ENCODE measurements around the gene TBC1D19. TPM values are rescaled to one million over a fixed set of nuclear protein-coding genes. Genes with fewer than 3 reads are reported as not detected.

Gene TBC1D19
- total and polyA plus RNA-seq, 4 donors: 14.2 to 81.6 (median 24.3) TPM

DNA sequence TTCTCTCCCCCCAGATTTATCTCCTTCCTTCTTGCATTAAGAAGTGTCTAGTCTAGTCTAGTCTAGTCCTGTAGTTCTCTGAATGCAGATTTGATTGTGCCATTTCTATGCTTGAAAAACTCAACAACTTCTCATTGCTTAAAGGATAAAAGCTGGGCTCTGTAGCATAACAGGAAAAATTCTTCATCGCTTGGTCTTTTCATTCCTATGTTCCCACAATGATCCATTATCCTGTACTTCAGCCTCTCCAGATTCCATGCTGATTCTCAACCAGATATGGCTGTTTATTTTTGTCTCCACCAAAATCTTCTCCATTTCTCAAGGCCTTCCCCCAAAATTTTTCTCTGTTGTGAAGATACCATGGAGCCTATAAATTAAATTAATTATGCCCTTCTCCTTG is 173.9 kb downstream of the TBC1D19 start:
- DNase-seq (ENCODE audit: low read depth in 4 of 6, low spot score in 6 of 6): no peak
- WGBS (ENCODE audit: insufficient coverage): 88% methylated on average over 1 of the region's 1 CpG
- H3K36me3 ChIP-seq (ENCODE audit: control insufficient read depth, insufficient read depth, low read length): no peaks in the 10 kb centered on the region
- no peaks in the 10 kb centered on the region for H3K4me1 ChIP-seq (ENCODE audit: control insufficient read depth, insufficient read depth, low read length)
- no peak overlapping the region for H3K27ac ChIP-seq (ENCODE audit: low read depth, low read length)
- H3K4me3 ChIP-seq (ENCODE audit: low read depth, low read length): no peak overlapping the region
- no peaks in the 10 kb centered on the region for H3K9me3 ChIP-seq (ENCODE audit: control insufficient read depth, insufficient read depth, low read length)
- no peaks in the 10 kb centered on the region for H3K27me3 ChIP-seq (ENCODE audit: control insufficient read depth, insufficient read depth, low read length)

DNA sequence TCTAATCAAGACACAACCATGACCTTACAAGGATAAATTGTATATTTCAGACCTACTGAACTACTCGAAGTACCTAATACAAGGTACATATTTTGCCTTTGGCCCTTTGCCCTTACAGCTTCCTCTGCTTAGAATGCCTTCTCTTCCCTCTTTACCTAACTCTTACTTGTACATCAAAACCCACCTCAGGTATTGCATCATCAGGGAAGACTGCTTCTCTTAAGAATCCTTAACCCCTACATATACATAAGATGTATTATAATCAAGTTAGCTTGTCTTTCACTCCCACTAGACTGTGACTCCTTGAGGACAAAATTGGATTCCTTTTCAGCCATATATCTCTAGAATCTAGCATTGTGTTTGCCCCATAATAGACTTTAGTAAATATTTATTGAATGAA is 175.0 kb downstream of the TBC1D19 start:
- DNase-seq (ENCODE audit: low read depth in 4 of 6, low spot score in 6 of 6): no peak
- Histone ChIP-seq H3K4me1 (ENCODE audit: control insufficient read depth, insufficient read depth, low read length) (no peaks in the 10 kb centered on the region), H3K9me3 (ENCODE audit: control insufficient read depth, insufficient read depth, low read length) (no peaks in the 10 kb centered on the region), H3K27me3 (ENCODE audit: control insufficient read depth, insufficient read depth, low read length) (no peaks in the 10 kb centered on the region), H3K36me3 (ENCODE audit: control insufficient read depth, insufficient read depth, low read length) (no peaks in the 10 kb centered on the region), H3K27ac (ENCODE audit: low read depth, low read length) (no peak overlapping the region), H3K4me3 (ENCODE audit: low read depth, low read length) (no peak overlapping the region)
- WGBS (ENCODE audit: insufficient coverage): 100% methylated on average over 1 of the region's 1 CpG

- DNase-seq (ENCODE audit: low read depth in 4 of 6, low spot score in 6 of 6): no peak
- H3K27me3 ChIP-seq (ENCODE audit: control insufficient read depth, insufficient read depth, low read length): no peaks in the 10 kb centered on the region
- H3K9me3 ChIP-seq (ENCODE audit: control insufficient read depth, insufficient read depth, low read length): no peaks in the 10 kb centered on the region
- no peak overlapping the region for H3K27ac ChIP-seq (ENCODE audit: low read depth, low read length)
- no peak overlapping the region for H3K4me3 ChIP-seq (ENCODE audit: low read depth, low read length)
- WGBS (ENCODE audit: insufficient coverage): 100% methylated on average over 1 of the region's 2 CpGs
- H3K4me1 ChIP-seq (ENCODE audit: control insufficient read depth, insufficient read depth, low read length): no peaks in the 10 kb centered on the region
- H3K36me3 ChIP-seq (ENCODE audit: control insufficient read depth, insufficient read depth, low read length): no peaks in the 10 kb centered on the region
Observed at GRCh38 chr4:26762650-26763049, 178.8 kb downstream of the TBC1D19 start.

DNA sequence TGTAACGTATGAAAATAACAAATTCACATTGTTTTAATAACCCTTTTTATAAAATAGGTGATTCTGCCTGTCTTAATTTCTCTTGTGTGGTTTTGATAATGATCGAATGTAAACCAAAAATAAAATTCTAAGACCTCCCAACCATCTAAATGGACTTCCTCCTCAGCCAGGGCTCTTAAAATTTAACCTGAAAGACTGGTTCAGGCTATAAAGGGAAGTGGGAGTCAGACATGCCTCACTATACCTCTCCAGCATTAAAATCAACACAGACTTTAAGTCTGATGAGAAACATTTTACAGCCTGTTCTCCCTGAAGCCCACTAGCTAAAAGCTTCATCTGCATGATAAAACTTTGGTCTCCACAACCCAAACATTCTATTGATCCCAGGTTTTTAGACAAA is 179.2 kb downstream of the TBC1D19 start:
- DNase-seq (ENCODE audit: low read depth in 4 of 6, low spot score in 6 of 6): no peak
- no peak overlapping the region for H3K4me3 ChIP-seq (ENCODE audit: low read depth, low read length)
- no peaks in the 10 kb centered on the region for H3K4me1 ChIP-seq (ENCODE audit: control insufficient read depth, insufficient read depth, low read length)
- H3K27ac ChIP-seq (ENCODE audit: low read depth, low read length): no peak overlapping the region
- no CpG with 5 or more reads among the region's 2 CpGs for WGBS (ENCODE audit: insufficient coverage)
- H3K36me3 ChIP-seq (ENCODE audit: control insufficient read depth, insufficient read depth, low read length): no peaks in the 10 kb centered on the region
- no peaks in the 10 kb centered on the region for H3K9me3 ChIP-seq (ENCODE audit: control insufficient read depth, insufficient read depth, low read length)
- no peaks in the 10 kb centered on the region for H3K27me3 ChIP-seq (ENCODE audit: control insufficient read depth, insufficient read depth, low read length)

DNA sequence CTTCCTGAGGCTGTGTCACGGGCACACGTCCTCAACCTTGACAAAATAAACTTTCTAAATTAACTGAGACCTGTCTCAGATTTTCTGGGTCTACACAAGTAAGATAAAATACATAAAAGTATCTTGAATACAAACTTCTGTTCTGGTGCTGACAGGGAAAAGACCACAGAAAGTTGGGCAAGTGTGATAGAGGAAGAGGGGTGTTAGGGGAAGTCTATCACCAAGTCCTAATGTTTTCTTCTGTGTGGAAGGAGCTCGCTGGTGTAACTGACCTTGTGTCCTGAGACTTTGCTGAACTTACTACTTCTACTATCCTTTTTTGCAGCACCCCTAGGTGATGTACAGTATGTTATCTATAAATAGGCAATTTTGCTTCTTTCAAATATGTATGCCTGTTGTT is 179.8 kb downstream of the TBC1D19 start:
- H3K4me3 ChIP-seq (ENCODE audit: low read depth, low read length): no peak overlapping the region
- DNase-seq (ENCODE audit: low read depth in 4 of 6, low spot score in 6 of 6): no peak
- no peaks in the 10 kb centered on the region for H3K9me3 ChIP-seq (ENCODE audit: control insufficient read depth, insufficient read depth, low read length)
- no peaks in the 10 kb centered on the region for H3K36me3 ChIP-seq (ENCODE audit: control insufficient read depth, insufficient read depth, low read length)
- no peaks in the 10 kb centered on the region for H3K4me1 ChIP-seq (ENCODE audit: control insufficient read depth, insufficient read depth, low read length)
- no peaks in the 10 kb centered on the region for H3K27me3 ChIP-seq (ENCODE audit: control insufficient read depth, insufficient read depth, low read length)
- no peak overlapping the region for H3K27ac ChIP-seq (ENCODE audit: low read depth, low read length)
- WGBS (ENCODE audit: insufficient coverage): no CpG with 5 or more reads among the region's 3 CpGs

- no peak for DNase-seq (ENCODE audit: low read depth in 4 of 6, low spot score in 6 of 6)
- H3K4me1 ChIP-seq (ENCODE audit: control insufficient read depth, insufficient read depth, low read length): no peaks in the 10 kb centered on the region
- H3K4me3 ChIP-seq (ENCODE audit: low read depth, low read length): no peak overlapping the region
- H3K9me3 ChIP-seq (ENCODE audit: control insufficient read depth, insufficient read depth, low read length): no peaks in the 10 kb centered on the region
- H3K27ac ChIP-seq (ENCODE audit: low read depth, low read length): no peak overlapping the region
- H3K27me3 ChIP-seq (ENCODE audit: control insufficient read depth, insufficient read depth, low read length): no peaks in the 10 kb centered on the region
- no CpG with 5 or more reads among the region's 1 CpG for WGBS (ENCODE audit: insufficient coverage)
- H3K36me3 ChIP-seq (ENCODE audit: control insufficient read depth, insufficient read depth, low read length): no peaks in the 10 kb centered on the region
Observed at GRCh38 chr4:26764231-26764630, 180.3 kb downstream of the TBC1D19 start.

DNA sequence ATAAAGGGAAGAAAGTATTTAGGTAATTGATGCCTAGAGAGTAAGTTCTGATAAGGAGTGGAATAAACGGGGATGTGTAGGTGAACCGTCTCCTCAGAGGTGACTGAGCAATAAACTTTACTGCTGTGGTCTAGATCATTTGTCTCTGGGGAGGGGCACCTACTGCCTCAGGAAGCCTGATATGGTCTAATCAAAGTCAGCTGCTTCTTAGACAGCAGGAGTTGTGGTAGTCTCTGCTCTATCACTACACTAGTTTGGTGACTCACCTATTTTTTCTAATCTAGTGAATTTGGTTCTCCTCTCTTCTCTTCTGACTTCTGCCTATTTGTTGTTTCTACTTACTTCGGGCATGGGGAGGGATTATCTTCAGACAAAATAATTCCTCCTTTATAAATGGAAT is 181.6 kb downstream of the TBC1D19 start:
- no peak overlapping the region for H3K4me3 ChIP-seq (ENCODE audit: low read depth, low read length)
- H3K4me1 ChIP-seq (ENCODE audit: control insufficient read depth, insufficient read depth, low read length): no peaks in the 10 kb centered on the region
- 82% methylated on average over 2 of the region's 3 CpGs for WGBS (ENCODE audit: insufficient coverage)
- H3K36me3 ChIP-seq (ENCODE audit: control insufficient read depth, insufficient read depth, low read length): peaks cover 3% of the 10 kb centered on the region
- no peak overlapping the region for H3K27ac ChIP-seq (ENCODE audit: low read depth, low read length)
- no peaks in the 10 kb centered on the region for H3K27me3 ChIP-seq (ENCODE audit: control insufficient read depth, insufficient read depth, low read length)
- H3K9me3 ChIP-seq (ENCODE audit: control insufficient read depth, insufficient read depth, low read length): no peaks in the 10 kb centered on the region
- DNase-seq (ENCODE audit: low read depth in 4 of 6, low spot score in 6 of 6): no peak

DNA sequence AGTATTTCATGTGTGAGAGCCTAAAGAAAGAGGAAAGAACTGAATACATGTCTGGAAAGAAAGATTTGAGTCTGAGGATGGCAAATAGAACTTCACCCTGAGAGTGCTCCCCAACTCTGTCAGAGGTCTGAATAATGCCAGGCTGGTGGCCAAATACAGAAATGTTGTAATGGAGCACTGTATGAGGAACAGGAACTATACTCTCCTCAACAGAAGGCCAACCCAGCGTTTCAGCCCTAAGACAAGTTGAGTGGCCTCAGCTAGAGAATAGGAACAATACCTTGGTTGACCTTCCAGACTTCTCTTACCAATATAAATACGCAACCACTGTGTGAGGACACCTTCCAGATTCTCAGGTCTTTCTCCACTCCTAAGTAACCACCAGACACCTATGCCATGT is 182.3 kb downstream of the TBC1D19 start:
- no peaks in the 10 kb centered on the region for H3K4me1 ChIP-seq (ENCODE audit: control insufficient read depth, insufficient read depth, low read length)
- no peak overlapping the region for H3K4me3 ChIP-seq (ENCODE audit: low read depth, low read length)
- no peaks in the 10 kb centered on the region for H3K27me3 ChIP-seq (ENCODE audit: control insufficient read depth, insufficient read depth, low read length)
- H3K27ac ChIP-seq (ENCODE audit: low read depth, low read length): no peak overlapping the region
- 83% methylated on average over 1 of the region's 2 CpGs for WGBS (ENCODE audit: insufficient coverage)
- no peaks in the 10 kb centered on the region for H3K9me3 ChIP-seq (ENCODE audit: control insufficient read depth, insufficient read depth, low read length)
- no peak for DNase-seq (ENCODE audit: low read depth in 4 of 6, low spot score in 6 of 6)
- peaks cover 3% of the 10 kb centered on the region for H3K36me3 ChIP-seq (ENCODE audit: control insufficient read depth, insufficient read depth, low read length)

GRCh38 chr4:26772096-26772873 is 188.4 kb downstream of the TBC1D19 start:
- H3K9me3 ChIP-seq (ENCODE audit: control insufficient read depth, insufficient read depth, low read length): peaks cover 4% of the 10 kb centered on the region
- no peaks in the 10 kb centered on the region for H3K27me3 ChIP-seq (ENCODE audit: control insufficient read depth, insufficient read depth, low read length)
- no peak for DNase-seq (ENCODE audit: low read depth in 4 of 6, low spot score in 6 of 6)
- H3K4me1 ChIP-seq (ENCODE audit: control insufficient read depth, insufficient read depth, low read length): no peaks in the 10 kb centered on the region
- no peak overlapping the region for H3K27ac ChIP-seq (ENCODE audit: low read depth, low read length)
- peaks cover 3% of the 10 kb centered on the region for H3K36me3 ChIP-seq (ENCODE audit: control insufficient read depth, insufficient read depth, low read length)
- H3K4me3 ChIP-seq (ENCODE audit: low read depth, low read length): no peak overlapping the region
- 80% methylated on average over 3 of the region's 5 CpGs for WGBS (ENCODE audit: insufficient coverage)

DNA sequence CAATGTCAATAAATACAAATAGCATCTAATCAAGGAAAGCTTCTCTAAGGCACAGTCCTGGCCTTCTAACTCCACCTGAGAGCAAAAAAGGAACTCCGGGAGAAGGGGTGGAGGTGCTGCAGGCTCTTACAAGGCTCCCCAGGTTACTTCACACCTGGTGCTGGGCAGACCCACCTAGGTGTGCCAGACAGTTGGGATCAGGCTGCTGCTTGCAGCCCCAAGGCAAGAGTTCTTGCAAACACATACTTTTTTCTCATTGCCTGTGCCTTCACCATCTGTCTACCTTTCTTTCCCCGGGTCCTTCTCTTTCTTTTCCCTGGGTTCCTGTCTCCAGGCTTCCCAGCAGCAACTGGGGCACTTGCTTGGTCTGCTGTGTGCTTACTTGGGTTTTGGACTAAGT is 195.3 kb downstream of the TBC1D19 start:
- Histone ChIP-seq H3K27ac (ENCODE audit: low read depth, low read length) (no peak overlapping the region), H3K9me3 (ENCODE audit: control insufficient read depth, insufficient read depth, low read length) (no peaks in the 10 kb centered on the region), H3K4me1 (ENCODE audit: control insufficient read depth, insufficient read depth, low read length) (no peaks in the 10 kb centered on the region), H3K27me3 (ENCODE audit: control insufficient read depth, insufficient read depth, low read length) (no peaks in the 10 kb centered on the region), H3K4me3 (ENCODE audit: low read depth, low read length) (no peak overlapping the region), H3K36me3 (ENCODE audit: control insufficient read depth, insufficient read depth, low read length) (no peaks in the 10 kb centered on the region)
- no peak for DNase-seq (ENCODE audit: low read depth in 4 of 6, low spot score in 6 of 6)
- 100% methylated on average over 1 of the region's 2 CpGs for WGBS (ENCODE audit: insufficient coverage)
